NCI-H2227 (cell line): Measurements from ENCODE around the gene SHC2.
A peak's percentile ranks its signal among the peaks of the same experiment; 100 is the strongest.
"Not testable (repeated sequence)": the region's sequence is repeated elsewhere in the genome, so short reads cannot be mapped to it uniquely, and the experiment has no call there.

ENCODE experiments used
- DNase-seq: peaks from one replicate; lab custom pipeline; 2025; ENCODE audit not compliant: unreplicated experiment; lab: John Stamatoyannopoulos, UW

SHC2 gene

DNA sequence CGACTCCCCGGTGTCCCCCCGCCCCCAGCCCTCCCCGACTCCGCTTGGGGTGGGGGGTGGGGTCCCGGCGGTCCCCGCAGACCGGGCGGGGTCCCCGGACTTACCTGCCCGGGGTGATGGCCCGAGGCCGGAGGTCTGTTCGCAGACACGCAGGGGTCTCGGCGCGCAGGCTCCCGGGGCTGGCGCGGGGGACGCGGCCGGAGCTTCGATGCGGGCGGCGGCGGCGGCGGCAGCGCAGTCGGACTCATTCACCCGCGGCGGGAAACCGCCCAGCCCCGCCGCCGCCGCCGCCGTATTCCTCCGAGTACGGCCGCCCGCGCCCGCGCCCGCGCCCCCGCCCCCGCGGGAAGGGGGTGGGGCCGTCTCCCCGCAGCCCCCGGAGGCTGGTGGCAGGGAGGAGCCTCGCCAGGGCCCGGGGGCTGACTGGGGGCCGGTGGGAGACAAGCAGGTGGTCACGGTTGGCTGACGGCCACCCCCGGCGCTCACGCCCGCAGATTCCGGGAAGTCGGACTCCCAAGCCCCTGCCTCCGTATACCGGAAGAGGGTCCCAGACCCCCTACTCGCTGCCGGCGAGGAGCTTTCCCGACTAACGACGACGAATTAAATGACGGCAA, 51.8 kb downstream of the SHC2 start, which contains the start of gene C2CD4C:
Gene C2CD4C, minus strand, starts transcription at position 246 of the 614 bp plus-strand sequence. CDS start 786 bp downstream, outside the sequence.
- DNase-seq, result peak; percentile 71

DNA sequence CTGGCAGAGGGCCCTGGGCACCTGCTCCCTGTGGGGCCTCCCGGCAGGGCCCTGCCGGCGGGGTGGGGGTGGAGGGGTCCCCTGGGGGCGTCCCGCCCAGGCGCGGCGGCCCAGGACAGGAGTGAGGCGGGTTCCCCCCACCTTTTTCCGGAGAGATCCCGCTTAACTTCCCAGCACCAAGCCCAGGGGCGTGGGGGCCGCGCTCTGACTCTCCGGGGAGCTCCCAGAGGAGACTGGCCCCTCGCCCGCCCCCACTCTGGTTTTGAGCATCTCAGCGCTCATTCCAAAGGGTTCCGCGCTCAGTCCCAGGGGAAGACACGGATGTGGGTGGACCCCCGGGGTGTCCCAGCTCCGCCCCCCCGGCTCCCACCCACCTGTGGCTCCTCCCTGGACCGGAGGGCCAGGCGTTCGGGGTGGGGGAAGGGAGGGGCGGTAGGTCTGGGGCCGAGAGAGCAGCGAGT, 52.4 kb downstream of the SHC2 start:
- DNase-seq, result peak; percentile 43

- no peak for DNase-seq
These were observed 53.1 kb downstream of the SHC2 start for GRCh38 chr19:407511-408440.

GRCh38 chr19:406971-407510, 53.8 kb downstream of the SHC2 start:
- DNase-seq, result no peak

GRCh38 chr19:406135-406781, 54.6 kb downstream of the SHC2 start:
- no peak for DNase-seq

- DNase-seq, result no peak
These were observed 55.5 kb downstream of the SHC2 start for GRCh38 chr19:405121-405965.

DNA sequence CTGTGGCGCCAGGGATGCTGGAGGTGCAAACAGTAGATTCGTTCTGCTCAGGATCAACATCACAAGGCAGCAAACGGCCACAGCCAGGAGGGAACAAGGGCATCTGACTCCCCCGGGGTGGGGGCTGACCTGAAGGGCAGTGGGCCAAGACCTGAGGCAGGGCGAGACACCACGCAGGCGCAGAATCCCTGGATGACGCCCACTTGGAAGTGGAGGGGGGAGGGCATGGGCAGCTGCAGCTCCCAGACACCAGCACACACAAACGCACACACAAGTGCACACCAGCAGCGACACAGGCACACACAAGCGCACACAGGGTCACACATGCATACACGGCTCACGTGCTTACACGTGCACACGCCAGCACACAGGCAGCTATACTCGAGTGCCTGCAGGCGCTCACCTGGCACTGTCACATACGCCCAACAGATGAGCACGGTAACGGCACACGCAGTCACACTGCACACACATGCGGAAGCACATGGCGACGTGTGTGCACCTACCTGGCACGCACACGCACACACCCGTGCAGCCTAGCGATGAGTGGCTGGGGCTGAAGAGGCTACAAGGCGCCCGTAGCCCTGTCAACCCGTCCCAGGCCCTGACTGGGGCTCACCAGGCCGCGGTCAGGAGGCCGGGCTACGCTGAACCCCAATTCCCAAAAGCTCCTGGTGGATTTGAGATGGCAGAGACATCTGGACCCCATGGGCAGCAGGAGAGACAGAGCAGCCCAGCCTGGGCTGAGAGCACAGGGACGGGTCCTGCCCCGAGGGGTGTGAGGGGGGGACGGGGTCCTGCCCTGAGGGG, 57.4 kb downstream of the SHC2 start:
- DNase-seq, result no peak

GRCh38 chr19:402786-403185, 58.0 kb downstream of the SHC2 start:
- no peak for DNase-seq

- DNase-seq, result peak; percentile 67
These were observed 58.8 kb downstream of the SHC2 start for GRCh38 chr19:401866-402511.

DNA sequence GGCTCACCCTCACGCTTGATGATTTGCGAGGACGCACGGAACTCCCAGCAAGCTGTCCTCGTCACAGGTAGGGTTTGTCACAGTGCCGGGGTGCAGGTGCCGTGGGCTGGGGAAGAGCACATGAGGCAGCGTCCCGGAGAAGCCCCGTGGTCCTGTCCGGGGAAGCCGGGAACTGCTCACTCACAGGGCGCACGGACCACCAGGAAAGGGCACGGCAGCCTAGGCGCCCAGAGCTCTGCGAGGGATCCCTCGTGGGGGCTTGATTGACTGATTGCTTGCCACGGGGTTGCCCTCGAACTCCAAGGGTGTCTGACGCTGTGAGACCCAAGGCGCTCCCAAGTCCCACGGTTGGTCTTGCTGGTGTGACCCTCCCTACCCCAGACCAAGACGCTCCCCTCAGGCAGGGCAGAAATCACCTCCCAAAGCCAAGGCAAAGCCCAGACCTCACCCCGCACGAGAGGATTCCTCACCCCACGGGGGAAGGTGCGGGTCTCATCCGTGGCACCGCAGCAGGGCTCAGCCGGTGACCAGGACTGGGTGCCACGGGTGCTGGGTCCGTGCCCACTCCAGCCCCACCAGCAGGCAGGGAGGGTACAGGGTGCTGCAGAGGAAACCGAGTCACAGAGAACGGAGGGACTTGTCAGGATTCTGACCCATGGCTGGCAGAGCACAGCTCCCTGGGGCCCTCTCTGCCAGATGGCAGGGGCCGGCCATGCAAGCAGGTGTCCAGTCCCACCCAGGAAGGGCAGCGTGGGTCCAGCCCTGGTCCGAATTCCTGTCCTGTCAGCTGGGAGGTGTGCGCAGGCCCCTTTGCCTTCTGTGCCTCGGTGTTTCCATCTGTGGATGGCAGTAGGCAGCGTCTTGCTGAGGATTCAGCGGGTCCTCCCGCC, 59.6 kb downstream of the SHC2 start:
- no peak for DNase-seq

GRCh38 chr19:399370-399769, 61.5 kb downstream of the SHC2 start:
- DNase-seq, result no peak

DNA sequence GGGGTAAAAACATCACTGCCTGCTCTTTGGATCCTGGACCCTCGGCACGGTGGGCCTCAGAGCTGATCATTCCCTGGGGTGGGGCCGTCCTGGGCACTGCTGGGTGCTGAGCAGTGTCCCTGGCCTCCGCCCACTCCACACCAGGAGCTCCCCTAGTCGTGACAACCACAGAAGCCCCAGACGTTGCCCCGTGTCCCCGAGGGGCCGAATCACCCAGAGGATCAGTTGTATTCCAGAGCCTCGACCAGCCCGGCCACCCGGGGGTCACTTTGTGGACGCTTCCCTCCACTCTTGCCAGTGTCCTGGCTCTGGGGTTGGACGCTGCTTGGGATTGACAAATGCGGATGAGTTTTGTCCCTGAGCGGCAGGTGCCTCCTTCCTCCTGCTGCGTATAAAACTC, 62.1 kb downstream of the SHC2 start:
- no peak for DNase-seq

DNA sequence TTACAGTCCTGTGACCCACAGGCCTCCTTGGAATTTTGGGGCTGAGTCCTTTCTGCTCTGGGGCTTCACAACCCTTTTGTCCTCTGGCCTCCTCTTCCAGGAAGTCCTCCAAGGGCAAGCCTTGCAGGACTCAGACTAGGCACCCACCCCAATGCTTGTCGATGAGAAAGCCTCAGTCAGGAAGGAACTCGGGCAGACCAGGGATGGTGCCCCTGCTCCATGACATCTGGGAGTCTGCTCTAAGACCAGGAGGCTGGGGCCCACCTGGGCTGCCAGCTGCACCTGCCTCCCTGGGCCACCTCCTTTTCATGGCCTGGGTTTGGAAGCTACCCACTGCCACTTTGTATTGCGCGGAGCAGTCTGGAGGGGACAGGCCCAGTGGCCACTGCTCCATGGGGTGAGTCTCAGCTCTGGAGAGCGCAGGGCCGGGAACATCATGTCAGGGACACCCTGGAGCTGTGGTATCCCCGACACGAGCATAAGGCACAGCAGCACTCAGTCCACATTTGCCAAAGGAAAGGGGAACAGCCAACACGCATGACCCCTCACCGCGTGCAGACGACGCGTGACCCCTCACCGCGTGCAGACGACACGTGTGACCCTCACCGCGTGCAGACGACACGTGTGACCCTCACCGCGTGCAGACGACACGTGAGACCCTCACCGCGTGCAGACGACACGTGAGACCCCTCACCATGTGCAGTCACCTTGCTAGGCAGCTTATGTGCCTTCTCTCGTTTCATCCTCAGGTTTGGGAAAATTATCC, 62.7 kb downstream of the SHC2 start:
- DNase-seq, result no peak

GRCh38 chr19:397321-397720, 63.5 kb downstream of the SHC2 start:
- DNase-seq, result no peak

DNA sequence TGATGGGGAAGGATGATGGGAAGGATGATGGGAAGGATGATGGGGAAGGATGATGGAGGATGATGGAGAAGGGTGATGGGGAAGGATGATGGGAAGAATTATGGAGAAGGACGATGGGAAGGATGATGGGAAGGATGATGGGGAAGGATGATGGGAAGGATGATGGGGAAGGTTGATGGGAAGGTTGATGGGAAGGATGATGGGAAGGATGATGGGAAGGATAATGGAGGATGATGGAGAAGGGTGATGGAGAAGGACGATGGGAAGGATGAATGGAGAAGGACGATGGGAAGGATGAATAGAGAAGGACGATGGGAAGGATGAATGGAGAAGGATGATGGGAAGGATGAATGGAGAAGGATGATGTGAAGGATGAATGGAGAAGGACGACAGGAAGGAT, 65.4 kb downstream of the SHC2 start:
- DNase-seq, result no peak

DNA sequence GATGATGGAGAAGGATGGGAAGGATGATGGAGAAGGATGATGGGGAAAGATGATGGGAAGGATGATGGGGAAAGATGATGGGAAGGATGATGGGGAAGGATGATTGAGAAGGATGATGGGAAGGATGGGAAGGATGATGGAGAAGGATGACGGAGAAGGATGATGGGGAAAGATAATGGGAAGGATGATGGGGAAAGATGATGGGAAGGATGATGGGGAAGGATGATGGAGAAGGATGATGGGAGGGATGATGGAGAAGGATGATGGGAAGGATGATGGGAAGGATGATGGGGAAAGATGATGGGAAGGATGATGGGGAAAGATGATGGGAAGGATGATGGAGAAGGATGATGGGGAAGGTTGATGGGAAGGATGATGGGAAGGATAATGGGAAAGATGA, 66.0 kb downstream of the SHC2 start:
- not testable (repeated sequence) for DNase-seq

DNA sequence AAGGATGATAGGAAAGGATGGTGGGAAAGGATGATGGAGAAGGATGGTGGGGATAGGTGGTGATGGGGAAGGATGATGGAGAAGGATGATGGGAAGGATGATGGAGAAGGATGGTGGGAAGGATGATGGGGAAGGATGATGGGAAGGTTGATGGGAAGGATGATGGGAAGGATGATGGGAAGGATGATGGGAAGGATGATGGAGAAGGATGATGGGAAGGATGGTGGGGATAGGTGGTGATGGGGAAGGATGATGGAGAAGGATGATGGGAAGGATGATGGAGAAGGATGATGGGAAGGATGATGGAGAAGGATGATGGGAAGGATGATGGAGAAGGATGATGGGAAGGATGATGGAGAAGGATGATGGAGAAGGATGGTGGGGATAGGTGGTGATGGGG, 67.3 kb downstream of the SHC2 start:
- DNase-seq, result not testable (repeated sequence)
